Right lobe of liver (tissue), 6 donors: ENCODE measurements around the gene PREX1. TPM values are rescaled to one million over a fixed set of nuclear protein-coding genes. Genes with fewer than 3 reads are reported as not detected.
"Not testable (repeated sequence)": the region's sequence is repeated elsewhere in the genome, so short reads cannot be mapped to it uniquely, and the experiment has no call there.

ENCODE experiments used
- ATAC-seq, 4 donors: fragments of 200-7000 bp; cut with Tn5 transposase; one replicate each; pipeline ENCODE4 v1.9.1; 2020; ENCODE audit warnings: mild to moderate bottlenecking in 4 of 4, moderate library complexity in 4 of 4
- DNase-seq, 3 donors: peaks; one replicate each; pipeline ENCODE4 v3.0.0-alpha.2; 2020
- H3K27ac ChIP-seq, 3 donors: fragments of 200-600 bp; one replicate each; pipeline ENCODE4 v1.8.0; 2022
- H3K27me3 ChIP-seq, 2 donors: fragments of 200-600 bp; one replicate each; pipeline ENCODE4 v1.8.0; 2022
- H3K36me3 ChIP-seq, 4 donors: fragments of 200-600 bp; sonication (generic) in 1 of 4; one replicate each; pipeline versions ENCODE4 v1.5.1 to v1.8.0; 2017 to 2022; ENCODE audit warnings: control low read depth in 1 of 4
- H3K4me1 ChIP-seq, 4 donors: fragments of 200-600 bp; sonication (generic) in 1 of 4; one replicate each; pipeline versions ENCODE4 v1.5.1 to v1.8.0; 2017 to 2022; ENCODE audit warnings: control low read depth in 1 of 4
- H3K4me3 ChIP-seq, 3 donors: fragments of 200-600 bp; one replicate each; pipeline ENCODE4 v1.8.0; 2022
- H3K9me3 ChIP-seq, 4 donors: fragments of 200-600 bp; sonication (generic) in 1 of 4; one replicate each; pipeline versions ENCODE4 v1.5.1 to v1.8.0; 2017 to 2022; ENCODE audit warnings: control low read depth in 1 of 4
- POLR2A ChIP-seq: fragments of 450-650 bp; IDR thresholded peaks from one replicate; pipeline ENCODE4 v1.6.1; 2017; ENCODE audit warnings: antibody characterized with exemption, mild to moderate bottlenecking
- WGBS: methylation state at CpG from one replicate; pipeline ENCODE4 v1.1.6; 2018; ENCODE audit warnings: low coverage, low lambda C conversion rate; ENCODE audit not compliant: insufficient coverage; ENCODE audit errors: missing lambda C conversion rate; 5-methylcytosine and 5-hydroxymethylcytosine counted together
- intact Hi-C, 2 donors: fragments of 100-400 bp; cut with DNase I; formaldehyde crosslinking; loops; one replicate each; pipeline versions ENCODE4 v1.11.2 to v1.14.1; 2022
- total RNA-seq, 6 experiments: library from RNA; depleted of rRNA in 2 of 6; stranded (reverse); fragments of >200 nt in 2 of 6; fragmentation: NEBNext Ultra II Directional in 3 of 6; extraction: Animal tissue kit (Norgen Biotek cat#: 25700) in 3 of 6; gene quantifications; one replicate each; pipeline versions ENCODE4 v1.1.0 to v1.2.4, GENCODE V29; 2016 to 2023
- TF ChIP-seq, protein P1 (sequence below), 4 donors: fragments of 200-600 bp in 3 of 4; fragments of 450-650 bp in 1 of 4; IDR thresholded peaks; one replicate each; pipeline versions ENCODE4 v1.5.1 to v1.8.0; 2016 to 2022; ENCODE audit warnings: antibody characterized with exemption in 4 of 4, mild to moderate bottlenecking in 2 of 4
- donor health status: DM: no; HTN: yes; CAD: no.
- donor health status: DM: no; HTN: no; CAD: no.
- donor health status: DM: no; HTN: no; CAD: no.
- donor health status: DM: no; HTN: yes; CAD: no.
- donor health status: DM: no; HTN: yes; CAD: no.

Gene PREX1
- total RNA-seq, 6 experiments from 2014 or later: 4.4 to 11.1 (median 8.7) TPM

DNA sequence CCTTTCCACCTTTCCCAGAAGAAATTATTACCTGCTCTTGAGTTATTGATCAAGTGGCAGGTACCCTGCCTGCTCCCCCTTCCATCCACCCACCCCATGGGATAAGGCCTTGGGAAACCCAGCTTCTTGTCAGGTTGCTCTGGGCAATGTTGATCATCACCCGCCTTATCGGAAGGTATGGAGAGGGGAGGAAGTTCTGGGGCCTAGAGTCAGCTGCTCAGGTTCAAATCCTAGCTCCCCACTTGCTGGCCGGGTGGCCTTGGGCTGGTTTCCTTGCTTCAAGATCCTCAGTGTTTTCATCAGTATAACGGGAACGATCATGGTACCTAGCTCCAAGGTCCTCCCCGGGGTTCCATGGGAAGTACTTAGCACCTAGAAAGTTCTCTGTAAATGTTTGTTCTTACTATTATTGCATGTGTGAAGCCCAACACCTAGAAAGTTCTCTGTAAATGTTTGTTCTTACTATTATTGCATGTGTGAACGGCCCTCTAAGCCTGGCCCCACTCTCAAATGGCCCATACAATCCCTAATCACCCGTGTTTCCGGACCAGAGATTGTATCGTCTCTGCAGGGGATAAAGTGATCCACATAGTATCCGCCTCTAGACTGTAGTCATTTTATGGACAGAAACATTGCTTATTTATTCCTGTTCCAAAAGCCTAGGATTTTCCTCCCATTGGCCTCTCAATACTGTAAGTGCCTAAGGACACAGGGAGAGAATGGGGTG is 1.1 kb upstream of the PREX1 start:
- 85% methylated on average over 5 of the region's 11 CpGs for WGBS
- Histone ChIP-seq H3K27ac (peak overlapping the region in 2 of 3 donors; percentile 51 to 65), H3K36me3 (no peaks in the 10 kb centered on the region), H3K4me1 (peaks cover 0 to 13% (median 6%) of the 10 kb centered on the region in 4 donors), H3K27me3 (no peaks in the 10 kb centered on the region), H3K4me3 (peak overlapping the region; percentile 40 to 63 (median 55)), H3K9me3 (no peaks in the 10 kb centered on the region)
- DNase-seq (no peak), ATAC-seq (no peak)
- intact Hi-C loops: no loop called here
- no peak for TF ChIP-seq POLR2A
- TF ChIP-seq, protein P1, sequence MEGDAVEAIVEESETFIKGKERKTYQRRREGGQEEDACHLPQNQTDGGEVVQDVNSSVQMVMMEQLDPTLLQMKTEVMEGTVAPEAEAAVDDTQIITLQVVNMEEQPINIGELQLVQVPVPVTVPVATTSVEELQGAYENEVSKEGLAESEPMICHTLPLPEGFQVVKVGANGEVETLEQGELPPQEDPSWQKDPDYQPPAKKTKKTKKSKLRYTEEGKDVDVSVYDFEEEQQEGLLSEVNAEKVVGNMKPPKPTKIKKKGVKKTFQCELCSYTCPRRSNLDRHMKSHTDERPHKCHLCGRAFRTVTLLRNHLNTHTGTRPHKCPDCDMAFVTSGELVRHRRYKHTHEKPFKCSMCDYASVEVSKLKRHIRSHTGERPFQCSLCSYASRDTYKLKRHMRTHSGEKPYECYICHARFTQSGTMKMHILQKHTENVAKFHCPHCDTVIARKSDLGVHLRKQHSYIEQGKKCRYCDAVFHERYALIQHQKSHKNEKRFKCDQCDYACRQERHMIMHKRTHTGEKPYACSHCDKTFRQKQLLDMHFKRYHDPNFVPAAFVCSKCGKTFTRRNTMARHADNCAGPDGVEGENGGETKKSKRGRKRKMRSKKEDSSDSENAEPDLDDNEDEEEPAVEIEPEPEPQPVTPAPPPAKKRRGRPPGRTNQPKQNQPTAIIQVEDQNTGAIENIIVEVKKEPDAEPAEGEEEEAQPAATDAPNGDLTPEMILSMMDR (IDR thresholded peaks at IDR 0.05): no peak

DNA sequence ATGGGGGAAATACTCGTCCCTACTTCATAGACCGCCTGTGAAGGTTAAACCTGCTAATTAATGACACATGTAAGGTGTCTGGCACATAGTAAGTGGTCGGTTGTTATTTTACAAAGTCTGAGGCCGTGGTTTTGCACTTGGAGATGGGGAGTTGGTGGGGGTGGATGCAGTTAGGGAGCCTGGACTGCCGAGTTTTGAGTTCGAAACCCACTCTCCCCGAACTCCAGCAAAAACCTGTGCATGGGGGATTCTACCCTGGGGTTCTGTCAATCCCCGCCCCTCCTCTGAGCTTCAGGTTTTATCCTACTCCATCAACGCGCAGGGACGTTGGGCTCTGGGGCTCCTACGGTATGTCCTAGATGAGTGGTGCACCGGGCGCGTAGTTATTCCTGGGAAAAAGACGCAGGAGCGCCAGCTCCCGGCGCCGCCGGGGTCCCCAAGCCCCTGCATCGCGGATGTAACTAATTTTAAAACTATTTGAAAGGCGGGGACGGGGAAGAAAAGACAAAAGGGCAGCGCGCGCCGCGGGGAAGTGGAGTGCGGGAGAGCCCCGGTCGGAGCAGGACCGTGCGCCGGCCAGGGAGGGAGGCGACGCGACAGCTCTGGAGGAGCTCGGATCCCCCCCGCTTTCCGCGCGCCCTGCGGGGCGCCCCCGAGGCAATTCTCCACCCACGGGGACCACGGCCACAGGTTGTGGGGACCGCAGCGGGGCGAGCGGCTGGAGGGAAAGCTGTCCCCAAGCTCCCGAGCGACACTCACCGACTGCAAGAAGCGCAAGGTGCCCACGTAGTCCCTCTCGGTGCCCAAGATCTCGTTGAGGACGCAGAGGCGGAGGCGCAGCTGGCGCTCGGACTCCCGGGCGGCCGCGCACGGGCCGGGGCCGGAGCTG is 672 bp downstream of the PREX1 start:
- DNase-seq (peak in 2 of 3 donors; percentile 42 to 67), ATAC-seq (no peak)
- intact Hi-C loops: no loop called here

GRCh38 chr20:48826480-48826879 is 1.3 kb downstream of the PREX1 start:
- Histone ChIP-seq H3K4me3 (peak overlapping the region; percentile 44 to 63 (median 49)), H3K27ac (peak overlapping the region in 1 of 3 donors; percentile 43)
- WGBS: 40% methylated on average over 15 of the region's 17 CpGs
- H3K9me3 ChIP-seq, DNase-seq, H3K27me3 ChIP-seq, H3K4me1 ChIP-seq, intact Hi-C loops, ATAC-seq, H3K36me3 ChIP-seq: not testable (repeated sequence)

More for the DNA sequence above, 672 bp downstream of the PREX1 start:
- Histone ChIP-seq H3K4me3 (peak overlapping the region; percentile 44 to 63 (median 49)), H3K4me1 (peaks cover 0 to 10% (median 6%) of the 10 kb centered on the region in 4 donors), H3K9me3 (no peaks in the 10 kb centered on the region), H3K27me3 (no peaks in the 10 kb centered on the region), H3K36me3 (no peaks in the 10 kb centered on the region), H3K27ac (peak overlapping the region; percentile 26 to 87 (median 55))
- WGBS: 18% methylated on average over 27 of the region's 72 CpGs
- TF ChIP-seq, protein P1 (IDR thresholded peaks at IDR 0.05): no peak
- TF ChIP-seq POLR2A: no peak

GRCh38 chr20:48826069-48826468 is 1.7 kb downstream of the PREX1 start:
- DNase-seq: no peak
- ATAC-seq: no peak
- Histone ChIP-seq H3K36me3 (no peaks in the 10 kb centered on the region), H3K9me3 (no peaks in the 10 kb centered on the region), H3K27me3 (no peaks in the 10 kb centered on the region), H3K4me3 (peak overlapping the region; percentile 44 to 63 (median 49)), H3K27ac (peak overlapping the region in 1 of 3 donors; percentile 43), H3K4me1 (no peaks in the 10 kb centered on the region)
- intact Hi-C loops: no loop called here
- TF ChIP-seq POLR2A: no peak
- TF ChIP-seq, protein P1 (IDR thresholded peaks at IDR 0.05): no peak
- WGBS: 35% methylated on average over 2 of the region's 2 CpGs

DNA sequence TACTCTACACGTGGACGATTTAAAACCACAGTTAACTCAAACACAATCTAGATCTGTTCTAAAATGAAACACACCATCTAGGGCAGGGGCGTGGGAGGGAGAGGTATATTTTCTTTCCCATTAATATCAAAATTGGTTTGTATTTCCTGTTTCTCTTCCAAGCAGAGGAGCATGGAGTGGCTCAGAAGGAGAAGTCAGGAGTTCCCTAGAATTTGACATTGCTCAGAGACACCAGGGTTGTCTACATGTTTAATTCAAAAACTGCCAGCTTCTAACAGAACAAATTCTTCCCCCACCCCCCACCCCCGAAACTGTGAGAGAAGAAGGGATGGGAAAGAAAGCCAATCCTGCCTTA is 2.3 kb downstream of the PREX1 start:
- TF ChIP-seq POLR2A: no peak
- TF ChIP-seq, protein P1 (IDR thresholded peaks at IDR 0.05): no peak
- H3K36me3 ChIP-seq: no peaks in the 10 kb centered on the region
- H3K27me3 ChIP-seq: no peaks in the 10 kb centered on the region
- ATAC-seq: no peak
- WGBS: 55% methylated on average over 4 of the region's 4 CpGs
- no peaks in the 10 kb centered on the region for H3K9me3 ChIP-seq
- DNase-seq: no peak
- H3K4me3 ChIP-seq: peak overlapping the region in 1 of 3 donors; percentile 63
- H3K4me1 ChIP-seq: no peaks in the 10 kb centered on the region
- intact Hi-C loops: no loop called here
- no peak overlapping the region for H3K27ac ChIP-seq
